Stimulated activated CD8-positive, alpha-beta memory T cell treated with anti-CD3 and anti-CD28 coated beads, Interleukin-12 subunit alpha, Interleukin-12 subunit beta, amount 100 ng/mL, for 1 hour (primary cell): ENCODE measurements around the gene STPG4.

Source experiments
- DNase-seq: peaks from one replicate; pipeline ENCODE4 v3.0.0-alpha.2; 2020; ENCODE audit warnings: low read depth

Gene STPG4

GRCh38 chr2:47087051-47087450 is 68.1 kb downstream of the STPG4 start:
- DNase-seq = no peak

- no peak for DNase-seq
Measured at GRCh38 chr2:47086571-47086970, 68.5 kb downstream of the STPG4 start.

- DNase-seq = no peak
Measured at GRCh38 chr2:47086054-47086471, 69.0 kb downstream of the STPG4 start.

- no peak for DNase-seq
Measured at GRCh38 chr2:47083886-47084687, 71.0 kb downstream of the STPG4 start.

GRCh38 chr2:47083485-47083884 is 71.6 kb downstream of the STPG4 start:
- no peak for DNase-seq

GRCh38 chr2:47083005-47083404 is 72.1 kb downstream of the STPG4 start:
- DNase-seq = no peak

GRCh38 chr2:47080888-47081301 is 74.2 kb downstream of the STPG4 start:
- DNase-seq = no peak

GRCh38 chr2:47079515-47080412 is 75.3 kb downstream of the STPG4 start:
- no peak for DNase-seq

GRCh38 chr2:47078541-47079482 is 76.3 kb downstream of the STPG4 start:
- DNase-seq = no peak

- DNase-seq = no peak
Measured at GRCh38 chr2:47077442-47078117, 77.5 kb downstream of the STPG4 start.

- DNase-seq = no peak
Measured at GRCh38 chr2:47076586-47077441, 78.3 kb downstream of the STPG4 start.

GRCh38 chr2:47076126-47076506 is 79.0 kb downstream of the STPG4 start:
- no peak for DNase-seq

- DNase-seq = no peak
Measured at GRCh38 chr2:47075361-47076125, 79.6 kb downstream of the STPG4 start.

GRCh38 chr2:47074691-47075090 is 80.4 kb downstream of the STPG4 start:
- no peak for DNase-seq

- DNase-seq = no peak
Measured at GRCh38 chr2:47073641-47074040, 81.5 kb downstream of the STPG4 start.

- no peak for DNase-seq
Measured at GRCh38 chr2:47073217-47073616, 81.9 kb downstream of the STPG4 start.

GRCh38 chr2:47072728-47073191 is 82.3 kb downstream of the STPG4 start:
- DNase-seq = no peak

GRCh38 chr2:47072018-47072691 is 83.0 kb downstream of the STPG4 start:
- no peak for DNase-seq
